Colon (tissue), 2 donors: ENCODE measurements around the gene DLGAP1.
"Not testable (repeated sequence)": the region's sequence is repeated elsewhere in the genome, so short reads cannot be mapped to it uniquely, and the experiment has no call there.

Experiments
- FAIRE-seq: peaks from 2 replicates; lab custom pipeline; 2012; peaks lifted over from hg19 to GRCh38; lab: Jason Lieb, UNC
- donor health status: control.
- donor health status: control.

Gene DLGAP1

GRCh38 chr18:4385876-4386275 is 69.2 kb downstream of the DLGAP1 start:
- FAIRE-seq, result no peak

- FAIRE-seq, result no peak
Measured at GRCh38 chr18:4384932-4385331, 70.2 kb downstream of the DLGAP1 start.

- no peak for FAIRE-seq
Measured at GRCh38 chr18:4374564-4374963, 80.5 kb downstream of the DLGAP1 start.

- no peak for FAIRE-seq
Measured at GRCh38 chr18:4369705-4370104, 85.4 kb downstream of the DLGAP1 start.

- no peak for FAIRE-seq
Measured at GRCh38 chr18:4360221-4360715, 94.8 kb downstream of the DLGAP1 start.

GRCh38 chr18:4358618-4359017 is 96.5 kb downstream of the DLGAP1 start:
- FAIRE-seq, result no peak

GRCh38 chr18:4357579-4357978 is 97.5 kb downstream of the DLGAP1 start:
- no peak for FAIRE-seq

- no peak for FAIRE-seq
Measured at GRCh38 chr18:4356929-4357328, 98.2 kb downstream of the DLGAP1 start.

GRCh38 chr18:4353853-4354418 is 101.2 kb downstream of the DLGAP1 start:
- no peak for FAIRE-seq

- no peak for FAIRE-seq
Measured at GRCh38 chr18:4352746-4353551, 102.2 kb downstream of the DLGAP1 start.

- no peak for FAIRE-seq
Measured at GRCh38 chr18:4351005-4351404, 104.1 kb downstream of the DLGAP1 start.

GRCh38 chr18:4335386-4335785 is 119.7 kb downstream of the DLGAP1 start:
- FAIRE-seq, result no peak

- FAIRE-seq, result no peak
Measured at GRCh38 chr18:4333043-4333442, 122.1 kb downstream of the DLGAP1 start.

GRCh38 chr18:4319738-4320677 is 135.1 kb downstream of the DLGAP1 start:
- no peak for FAIRE-seq

- no peak for FAIRE-seq
Measured at GRCh38 chr18:4318311-4318710, 136.8 kb downstream of the DLGAP1 start.

- not testable (repeated sequence) for FAIRE-seq
Measured at GRCh38 chr18:4311945-4312344, 143.2 kb downstream of the DLGAP1 start.

GRCh38 chr18:4311136-4311535 is 144.0 kb downstream of the DLGAP1 start:
- no peak for FAIRE-seq

GRCh38 chr18:4309227-4309626 is 145.9 kb downstream of the DLGAP1 start:
- FAIRE-seq, result no peak

- no peak for FAIRE-seq
Measured at GRCh38 chr18:4308576-4308975, 146.5 kb downstream of the DLGAP1 start.

GRCh38 chr18:4299395-4299794 is 155.7 kb downstream of the DLGAP1 start:
- no peak for FAIRE-seq

- no peak for FAIRE-seq
Measured at GRCh38 chr18:4293337-4293736, 161.8 kb downstream of the DLGAP1 start.

- no peak for FAIRE-seq
Measured at GRCh38 chr18:4292696-4293095, 162.4 kb downstream of the DLGAP1 start.

GRCh38 chr18:4287340-4287739 is 167.8 kb downstream of the DLGAP1 start:
- FAIRE-seq, result not testable (repeated sequence)
